ENCODE results near the gene HMMR. TPM values are rescaled to one million over a fixed set of nuclear protein-coding genes. Genes with fewer than 3 reads are reported as not detected.

HMMR gene
- total and polyA plus RNA-seq, 9 of the 15 experiments (the other 6 are each of a cell fraction or from before 2014, with no cell fraction given) = 74.9 to 133 (median 90.8) TPM

DNA sequence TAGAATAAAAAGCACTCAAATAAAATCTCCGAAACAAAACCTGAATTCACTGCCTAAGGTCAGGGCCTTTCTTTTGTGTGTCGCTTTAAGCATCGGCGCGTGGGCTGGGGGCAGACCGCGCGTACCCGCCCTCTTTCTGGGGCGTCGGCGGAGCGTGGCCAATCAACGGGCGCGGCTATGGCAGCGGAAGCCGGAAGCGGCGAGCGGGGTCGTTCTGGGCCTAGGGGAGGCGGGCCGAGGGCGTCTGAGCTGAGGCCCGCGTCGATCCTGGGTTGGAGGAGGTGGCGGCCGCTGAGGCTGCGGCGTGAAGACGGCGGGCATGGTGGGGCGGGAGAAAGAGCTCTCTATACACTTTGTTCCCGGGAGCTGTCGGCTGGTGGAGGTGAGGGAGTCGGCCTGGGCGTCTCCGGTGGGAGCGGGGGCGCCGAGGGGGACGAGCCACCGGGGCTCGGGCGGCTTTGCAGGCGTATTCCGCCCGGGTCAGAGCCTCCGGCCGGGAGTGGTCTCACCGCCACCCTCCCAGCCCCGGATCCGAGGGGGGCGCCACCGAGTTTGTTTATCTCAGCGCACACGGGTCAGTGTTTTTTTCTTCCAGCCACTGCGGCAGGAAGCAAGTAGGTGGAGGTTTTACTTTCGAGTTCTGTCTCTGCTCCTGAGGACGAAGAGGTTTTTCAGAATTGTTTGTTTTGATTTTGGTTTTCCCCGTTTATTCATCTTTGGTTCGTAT is 45.1 kb downstream of the HMMR start, which contains the start of gene MAT2B (continued):
- TF ChIP-seq MNT (conservative IDR thresholded peaks at IDR 0.05) = peak; percentile 96 to 99
- no peak for TF ChIP-seq TRIM28 (IDR thresholded peaks at IDR 0.05)
- TF ChIP-seq ZNF696 (CRISPR knock-in tag; conservative IDR thresholded peaks at IDR 0.05) = no peak
- TF ChIP-seq NEUROD1 (IDR thresholded peaks at IDR 0.05; ENCODE audit: borderline replicate concordance, low read depth, low read length, partially characterized antibody) = peak; percentile 91
- no peak for TF ChIP-seq SAFB2 (IDR thresholded peaks at IDR 0.05; ENCODE audit: borderline replicate concordance, low read depth, low read length, severe bottlenecking)
- peak; percentile 84 for TF ChIP-seq ELF2 (CRISPR knock-in tag; IDR thresholded peaks at IDR 0.05)
- TF ChIP-seq, protein P1, sequence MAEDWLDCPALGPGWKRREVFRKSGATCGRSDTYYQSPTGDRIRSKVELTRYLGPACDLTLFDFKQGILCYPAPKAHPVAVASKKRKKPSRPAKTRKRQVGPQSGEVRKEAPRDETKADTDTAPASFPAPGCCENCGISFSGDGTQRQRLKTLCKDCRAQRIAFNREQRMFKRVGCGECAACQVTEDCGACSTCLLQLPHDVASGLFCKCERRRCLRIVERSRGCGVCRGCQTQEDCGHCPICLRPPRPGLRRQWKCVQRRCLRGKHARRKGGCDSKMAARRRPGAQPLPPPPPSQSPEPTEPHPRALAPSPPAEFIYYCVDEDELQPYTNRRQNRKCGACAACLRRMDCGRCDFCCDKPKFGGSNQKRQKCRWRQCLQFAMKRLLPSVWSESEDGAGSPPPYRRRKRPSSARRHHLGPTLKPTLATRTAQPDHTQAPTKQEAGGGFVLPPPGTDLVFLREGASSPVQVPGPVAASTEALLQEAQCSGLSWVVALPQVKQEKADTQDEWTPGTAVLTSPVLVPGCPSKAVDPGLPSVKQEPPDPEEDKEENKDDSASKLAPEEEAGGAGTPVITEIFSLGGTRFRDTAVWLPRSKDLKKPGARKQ (CRISPR knock-in tag; IDR thresholded peaks at IDR 0.05) = no peak
- TF ChIP-seq TCFL5 (CRISPR knock-in tag; conservative IDR thresholded peaks at IDR 0.05) = no peak
- TF ChIP-seq MTA2 (IDR thresholded peaks at IDR 0.05; ENCODE audit: low read depth) = no peak
- TF ChIP-seq ZNF561 (CRISPR knock-in tag; conservative IDR thresholded peaks at IDR 0.05) = no peak
- no peak for TF ChIP-seq RBM15 (IDR thresholded peaks at IDR 0.05; ENCODE audit: insufficient read depth, low read length)
- no peak for TF ChIP-seq E4F1 (CRISPR knock-in tag; IDR thresholded peaks at IDR 0.05; ENCODE audit: borderline replicate concordance)
- TF ChIP-seq, protein P2, sequence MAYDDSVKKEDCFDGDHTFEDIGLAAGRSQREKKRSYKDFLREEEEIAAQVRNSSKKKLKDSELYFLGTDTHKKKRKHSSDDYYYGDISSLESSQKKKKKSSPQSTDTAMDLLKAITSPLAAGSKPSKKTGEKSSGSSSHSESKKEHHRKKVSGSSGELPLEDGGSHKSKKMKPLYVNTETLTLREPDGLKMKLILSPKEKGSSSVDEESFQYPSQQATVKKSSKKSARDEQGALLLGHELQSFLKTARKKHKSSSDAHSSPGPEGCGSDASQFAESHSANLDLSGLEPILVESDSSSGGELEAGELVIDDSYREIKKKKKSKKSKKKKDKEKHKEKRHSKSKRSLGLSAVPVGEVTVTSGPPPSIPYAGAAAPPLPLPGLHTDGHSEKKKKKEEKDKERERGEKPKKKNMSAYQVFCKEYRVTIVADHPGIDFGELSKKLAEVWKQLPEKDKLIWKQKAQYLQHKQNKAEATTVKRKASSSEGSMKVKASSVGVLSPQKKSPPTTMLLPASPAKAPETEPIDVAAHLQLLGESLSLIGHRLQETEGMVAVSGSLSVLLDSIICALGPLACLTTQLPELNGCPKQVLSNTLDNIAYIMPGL (CRISPR knock-in tag; IDR thresholded peaks at IDR 0.05) = peak; percentile 84; the same call in 1 of the 2 replicates
- peak; percentile 90 for TF ChIP-seq VEZF1 (CRISPR knock-in tag; IDR thresholded peaks at IDR 0.05)
- TF ChIP-seq CHD4 (IDR thresholded peaks at IDR 0.05; ENCODE audit: insufficient read depth, insufficient replicate concordance, low read depth, low read length, poor library complexity, severe bottlenecking) = no peak
- no peak for TF ChIP-seq BDP1 (IDR thresholded peaks at IDR 0.05; ENCODE audit: insufficient read depth, insufficient read length)
- no peak for TF ChIP-seq CBX5 (IDR thresholded peaks at IDR 0.05; ENCODE audit: borderline replicate concordance, low read depth)
- TF ChIP-seq SMAD4 (CRISPR knock-in tag; conservative IDR thresholded peaks at IDR 0.05) = peak; percentile 77

Data from K562 (cell line).